IMR-90 (cell line): ENCODE results near the gene RPS6KA4. TPM values are rescaled to one million over a fixed set of nuclear protein-coding genes. Genes with fewer than 3 reads are reported as not detected.

Experiments
- ATAC-seq: fragments of 200-7000 bp; cut with Tn5 transposase; 2 replicates; pipeline ENCODE4 v1.9.1; 2020; ENCODE audit warnings: low read depth, mild to moderate bottlenecking, moderate library complexity
- BruUV-seq: library from RNA; stranded (reverse); fragments of 400-500 nt; replicated peaks from 2 replicates; lab custom pipeline; 2021; lab: Mats Ljungman, UMichigan
- CTCF ChIA-PET: fragments of 300-600 bp; formaldehyde crosslinking; extraction: SDS; loops from one replicate; lab custom pipeline; 2021; ENCODE audit warnings: antibody characterized with exemption; lab: Yijun Ruan, JAX
- POLR2A ChIA-PET: fragments of 300-600 bp; sonication (Branson Sonifier 250); formaldehyde crosslinking; loops from one replicate; lab custom pipeline; 2022; ENCODE audit warnings: antibody characterized with exemption; ENCODE audit not compliant: unreplicated experiment; lab: Charles Lee
- DNase-seq: peaks from one replicate; pipeline ENCODE4 v3.0.0; 2013
- H2AFZ ChIP-seq: replicated peaks from 2 replicates; pipeline ENCODE3; 2013; ENCODE audit warnings: low read length, mild to moderate bottlenecking; ENCODE audit not compliant: poor library complexity
- H2AK5ac ChIP-seq: 2 replicates; pipeline ENCODE4 v1.6.1; 2013; ENCODE audit warnings: low read depth, low read length, inconsistent platforms
- H2AK9ac ChIP-seq: replicated peaks from 2 replicates; pipeline ENCODE3; 2013; ENCODE audit warnings: mild to moderate bottlenecking, low read depth, low read length, moderate library complexity; ENCODE audit not compliant: poor library complexity
- H2BK120ac ChIP-seq: 2 replicates; pipeline ENCODE4 v1.6.1; 2013; ENCODE audit warnings: low read depth, low read length, inconsistent platforms
- H2BK15ac ChIP-seq: 3 replicates; pipeline ENCODE4 v1.6.1; 2013; ENCODE audit warnings: low read depth, low read length, inconsistent platforms
- H2BK20ac ChIP-seq: 2 replicates; pipeline ENCODE4 v1.6.1; 2013; ENCODE audit warnings: low read depth, mild to moderate bottlenecking, inconsistent platforms, low read length, moderate library complexity
- H2BK5ac ChIP-seq: 2 replicates; pipeline ENCODE4 v1.6.1; 2013; ENCODE audit warnings: mild to moderate bottlenecking, low read depth, low read length, inconsistent platforms; ENCODE audit not compliant: poor library complexity, severe bottlenecking
- H3K14ac ChIP-seq: replicated peaks from 2 replicates; pipeline ENCODE4 v1.6.1; 2013; ENCODE audit warnings: low read depth, low read length, inconsistent platforms
- H3K18ac ChIP-seq: 2 replicates; pipeline ENCODE4 v1.6.1; 2013; ENCODE audit warnings: low read depth, low read length, control low read depth
- H3K23ac ChIP-seq: 2 replicates; pipeline ENCODE4 v1.6.1; 2013; ENCODE audit warnings: low read depth, low read length, inconsistent platforms
- H3K27ac ChIP-seq: 2 replicates; pipeline ENCODE4 v1.5.1; 2013; ENCODE audit warnings: mild to moderate bottlenecking, control low read depth, low read length; ENCODE audit not compliant: insufficient read depth
- H3K27me3 ChIP-seq: 2 replicates; pipeline ENCODE4 v1.6.1; 2013; ENCODE audit warnings: low read length; ENCODE audit not compliant: control insufficient read depth, insufficient read depth
- H3K36me3 ChIP-seq: 2 replicates; pipeline ENCODE4 v1.6.1; 2013; ENCODE audit warnings: low read length, mixed read lengths; ENCODE audit not compliant: control insufficient read depth, insufficient read depth
- H3K4ac ChIP-seq: 2 replicates; pipeline ENCODE4 v1.6.1; 2013; ENCODE audit warnings: low read depth, low read length, inconsistent platforms
- H3K4me1 ChIP-seq: 2 replicates; pipeline ENCODE4 v1.6.1; 2013; ENCODE audit warnings: low read length, mixed read lengths; ENCODE audit not compliant: control insufficient read depth, insufficient read depth
- H3K4me2 ChIP-seq: 2 replicates; pipeline ENCODE4 v1.6.1; 2013; ENCODE audit warnings: low read depth, mild to moderate bottlenecking, control low read depth, low read length, moderate library complexity
- H3K4me3 ChIP-seq: 2 replicates; pipeline ENCODE4 v1.5.1; 2013; ENCODE audit warnings: low read depth, mild to moderate bottlenecking, control low read depth, low read length, moderate library complexity; ENCODE audit not compliant: insufficient read depth
- H3K56ac ChIP-seq: 2 replicates; pipeline ENCODE4 v1.6.1; 2013; ENCODE audit warnings: low read length, inconsistent platforms; ENCODE audit not compliant: insufficient read depth; ENCODE audit errors: extremely low read depth
- H3K79me1 ChIP-seq, 2 experiments: 2 replicates each; pipeline ENCODE4 v1.6.1; 2013; ENCODE audit warnings: low read length in 2 of 2, inconsistent platforms in 1 of 2, low read depth in 1 of 2
- H3K9ac ChIP-seq: 2 replicates; pipeline ENCODE4 v1.6.1; 2013; ENCODE audit warnings: low read depth, low read length, control low read depth
- H3K9me1 ChIP-seq: 2 replicates; pipeline ENCODE4 v1.6.1; 2013; ENCODE audit warnings: low read length, inconsistent platforms; ENCODE audit not compliant: insufficient read depth
- H3K9me3 ChIP-seq: 2 replicates; pipeline ENCODE4 v1.6.1; 2013; ENCODE audit warnings: low read length; ENCODE audit not compliant: control insufficient read depth, insufficient read depth
- H4K20me1 ChIP-seq: 2 replicates; pipeline ENCODE4 v1.6.1; 2013; ENCODE audit warnings: low read length, inconsistent platforms; ENCODE audit not compliant: insufficient read depth
- H4K5ac ChIP-seq: 2 replicates; pipeline ENCODE4 v1.6.1; 2013; ENCODE audit warnings: mild to moderate bottlenecking, low read depth, low read length, control low read depth
- H4K8ac ChIP-seq, 2 experiments: 2 replicates each; pipeline ENCODE4 v1.6.1; 2013; ENCODE audit warnings: low read depth in 2 of 2, low read length in 2 of 2, control low read depth in 1 of 2, inconsistent platforms in 1 of 2
- H4K91ac ChIP-seq: 2 replicates; pipeline ENCODE4 v1.6.1; 2013; ENCODE audit warnings: low read depth, low read length, inconsistent platforms; ENCODE audit not compliant: insufficient read depth
- BHLHE40 ChIP-seq: fragments of 150-350 bp; IDR thresholded peaks from 2 replicates; pipeline ENCODE4 v1.6.1; 2016; ENCODE audit warnings: mild to moderate bottlenecking, low read depth, low read length
- CEBPB ChIP-seq: IDR thresholded peaks from 2 replicates; pipeline ENCODE4 v1.6.1; 2012; ENCODE audit warnings: low read depth, low read length, improper control_type of control experiment
- CHD1 ChIP-seq: IDR thresholded peaks from 2 replicates; pipeline ENCODE4 v1.6.1; 2012; ENCODE audit warnings: low read depth, low read length, improper control_type of control experiment
- MAZ ChIP-seq: IDR thresholded peaks from 2 replicates; pipeline ENCODE4 v1.6.1; 2012; ENCODE audit warnings: low read depth, mild to moderate bottlenecking, low read length, improper control_type of control experiment, moderate library complexity, borderline replicate concordance
- MXI1 ChIP-seq: IDR thresholded peaks from 2 replicates; pipeline ENCODE4 v1.6.1; 2012; ENCODE audit warnings: low read depth, mild to moderate bottlenecking, low read length, moderate library complexity, borderline replicate concordance
- NFE2L2 ChIP-seq: fragments of 150-350 bp; IDR thresholded peaks from 2 replicates; pipeline ENCODE4 v1.6.1; 2016; ENCODE audit warnings: low read depth, mild to moderate bottlenecking, low read length
- RAD21 ChIP-seq: IDR thresholded peaks from 2 replicates; pipeline ENCODE4 v1.6.1; 2012; ENCODE audit warnings: low read length, improper control_type of control experiment
- RCOR1 ChIP-seq: IDR thresholded peaks from 2 replicates; pipeline ENCODE4 v1.6.1; 2012; ENCODE audit warnings: mild to moderate bottlenecking, low read length, improper control_type of control experiment; ENCODE audit not compliant: insufficient replicate concordance
- RFX5 ChIP-seq: IDR thresholded peaks from 2 replicates; pipeline ENCODE4 v1.8.0; 2012; ENCODE audit warnings: low read depth, mild to moderate bottlenecking, low read length, moderate library complexity
- WGBS, 2 experiments: methylation state at CpG; one replicate each; pipeline versions ENCODE4 v1.1.5 to v1.1.7; 2013; ENCODE audit warnings: missing lambda C conversion rate in 2 of 2; ENCODE audit not compliant: insufficient read length in 1 of 2; ENCODE audit errors: extremely low coverage in 2 of 2; 5-methylcytosine and 5-hydroxymethylcytosine counted together
- dilution Hi-C: fragments of 300-500 bp; cut with HindIII; formaldehyde crosslinking; loops from one replicate; pipeline ENCODE4 v1.14.3; 2018; ENCODE audit warnings: low sequenced_read_pairs; ENCODE audit not compliant: unreplicated experiment
- in situ Hi-C: fragments of 300-500 bp; cut with MboI; formaldehyde crosslinking; loops from 3 replicates; pipeline ENCODE4 v1.14.3; 2019; ENCODE audit warnings: low sequenced_read_pairs, inconsistent platforms, mixed read lengths
- intact Hi-C: fragments of 100-400 bp; cut with micrococcal nuclease; formaldehyde crosslinking; loops from 2 replicates; pipeline ENCODE4 v1.10.0; 2022
- polyA plus RNA-seq, 3 experiments: library from polyadenylated mRNA; depleted of rRNA; stranded (reverse); fragments of >200 nt; gene quantifications; 2 replicates each; pipeline ENCODE4 v1.2.3, GENCODE V29; 2012; ENCODE audit warnings: low replicate concordance in 1 of 3
- total RNA-seq: library from RNA; depleted of rRNA; stranded (reverse); fragments of >200 nt; gene quantifications from 2 replicates; pipeline ENCODE4 v1.2.3, GENCODE V29; 2012
- TF ChIP-seq, protein P1 (sequence below): fragments of 150-350 bp; IDR thresholded peaks from 2 replicates; pipeline ENCODE4 v1.6.1; 2016; ENCODE audit warnings: low read depth, mild to moderate bottlenecking, low read length, moderate library complexity, borderline replicate concordance
- TF ChIP-seq, protein P2 (sequence below): conservative IDR thresholded peaks from 2 replicates; pipeline ENCODE4 v1.5.1; 2012; ENCODE audit warnings: mild to moderate bottlenecking, low read depth, low read length, improper control_type of control experiment
- TF ChIP-seq, protein P3 (sequence below): fragments of 150-350 bp; IDR thresholded peaks from 2 replicates; pipeline ENCODE4 v1.6.1; 2017; ENCODE audit warnings: mild to moderate bottlenecking, antibody characterized with exemption, low read length, low read depth

RPS6KA4 gene
- total and polyA plus RNA-seq, 2 of the 4 experiments (the other 2 are of a cell fraction) = 38.8 to 52.9 TPM

DNA sequence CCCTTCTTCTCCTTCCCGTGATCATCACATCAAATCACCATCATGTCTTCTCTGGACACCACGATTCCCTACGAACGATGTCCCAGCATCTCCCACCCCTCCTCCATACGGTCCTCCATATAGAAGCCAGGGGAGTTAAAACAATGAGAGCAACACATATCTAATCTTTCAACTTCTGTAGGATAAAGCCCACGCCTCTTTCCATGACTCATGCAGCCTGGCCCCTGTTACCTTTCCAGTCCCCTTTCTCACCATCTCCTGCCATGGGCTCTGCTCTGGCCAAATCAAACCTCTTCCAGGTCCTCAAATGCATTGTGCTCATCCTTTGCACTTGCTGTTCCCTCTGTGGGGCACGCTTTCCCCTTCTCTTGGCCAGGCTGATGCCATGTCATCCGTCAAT lies 23.6 kb downstream of the RPS6KA4 start:
- dilution Hi-C loops = no loop called here
- Histone ChIP-seq H2AFZ (peak overlapping the region; percentile 5), H4K5ac (no peak overlapping the region), H4K8ac (no peak overlapping the region), H3K9me1 (0 out of 2 replicates have a peak, but pooled peaks cover 5% of the 10 kb centered on the region), H3K4ac (no peak overlapping the region), H3K4me1 (no peaks in the 10 kb centered on the region), H3K4me2 (no peak overlapping the region), H3K56ac (no peak overlapping the region), H2BK15ac (no peak overlapping the region), H4K20me1 (no peaks in the 10 kb centered on the region), H4K91ac (no peak overlapping the region), H3K18ac (no peak overlapping the region), H3K27me3 (peaks cover 36% of the 10 kb centered on the region), H3K23ac (no peak overlapping the region), H2BK5ac (no peak overlapping the region), H3K4me3 (no peak overlapping the region), H3K9me3 (no peaks in the 10 kb centered on the region), H2AK9ac (no peak overlapping the region), H3K79me1 (no peaks in the 10 kb centered on the region), H3K9ac (no peak overlapping the region), H3K14ac (no peak overlapping the region), H2AK5ac (no peak overlapping the region), H3K36me3 (no peaks in the 10 kb centered on the region), H2BK120ac (no peak overlapping the region), H3K27ac (no peak overlapping the region), H2BK20ac (no peak overlapping the region)
- intact Hi-C loops = no loop called here
- 73% methylated on average over 2 of the region's 8 CpGs; no CpG with 5 or more reads in 1 of the 2 experiments for WGBS, 2 experiments
- ChIA-PET POLR2A (no interaction called here), CTCF (no interaction called here)
- no peak for TF ChIP-seq BHLHE40
- no peak for TF ChIP-seq MXI1
- TF ChIP-seq RAD21 = no peak
- TF ChIP-seq, protein P1, sequence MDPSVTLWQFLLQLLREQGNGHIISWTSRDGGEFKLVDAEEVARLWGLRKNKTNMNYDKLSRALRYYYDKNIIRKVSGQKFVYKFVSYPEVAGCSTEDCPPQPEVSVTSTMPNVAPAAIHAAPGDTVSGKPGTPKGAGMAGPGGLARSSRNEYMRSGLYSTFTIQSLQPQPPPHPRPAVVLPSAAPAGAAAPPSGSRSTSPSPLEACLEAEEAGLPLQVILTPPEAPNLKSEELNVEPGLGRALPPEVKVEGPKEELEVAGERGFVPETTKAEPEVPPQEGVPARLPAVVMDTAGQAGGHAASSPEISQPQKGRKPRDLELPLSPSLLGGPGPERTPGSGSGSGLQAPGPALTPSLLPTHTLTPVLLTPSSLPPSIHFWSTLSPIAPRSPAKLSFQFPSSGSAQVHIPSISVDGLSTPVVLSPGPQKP = no peak
- TF ChIP-seq, protein P2, sequence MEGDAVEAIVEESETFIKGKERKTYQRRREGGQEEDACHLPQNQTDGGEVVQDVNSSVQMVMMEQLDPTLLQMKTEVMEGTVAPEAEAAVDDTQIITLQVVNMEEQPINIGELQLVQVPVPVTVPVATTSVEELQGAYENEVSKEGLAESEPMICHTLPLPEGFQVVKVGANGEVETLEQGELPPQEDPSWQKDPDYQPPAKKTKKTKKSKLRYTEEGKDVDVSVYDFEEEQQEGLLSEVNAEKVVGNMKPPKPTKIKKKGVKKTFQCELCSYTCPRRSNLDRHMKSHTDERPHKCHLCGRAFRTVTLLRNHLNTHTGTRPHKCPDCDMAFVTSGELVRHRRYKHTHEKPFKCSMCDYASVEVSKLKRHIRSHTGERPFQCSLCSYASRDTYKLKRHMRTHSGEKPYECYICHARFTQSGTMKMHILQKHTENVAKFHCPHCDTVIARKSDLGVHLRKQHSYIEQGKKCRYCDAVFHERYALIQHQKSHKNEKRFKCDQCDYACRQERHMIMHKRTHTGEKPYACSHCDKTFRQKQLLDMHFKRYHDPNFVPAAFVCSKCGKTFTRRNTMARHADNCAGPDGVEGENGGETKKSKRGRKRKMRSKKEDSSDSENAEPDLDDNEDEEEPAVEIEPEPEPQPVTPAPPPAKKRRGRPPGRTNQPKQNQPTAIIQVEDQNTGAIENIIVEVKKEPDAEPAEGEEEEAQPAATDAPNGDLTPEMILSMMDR = no peak
- TF ChIP-seq CHD1 = no peak
- no peak for TF ChIP-seq NFE2L2
- TF ChIP-seq RFX5 = no peak
- no peak for TF ChIP-seq CEBPB
- no peak for TF ChIP-seq RCOR1
- TF ChIP-seq MAZ = no peak
- TF ChIP-seq, protein P3, sequence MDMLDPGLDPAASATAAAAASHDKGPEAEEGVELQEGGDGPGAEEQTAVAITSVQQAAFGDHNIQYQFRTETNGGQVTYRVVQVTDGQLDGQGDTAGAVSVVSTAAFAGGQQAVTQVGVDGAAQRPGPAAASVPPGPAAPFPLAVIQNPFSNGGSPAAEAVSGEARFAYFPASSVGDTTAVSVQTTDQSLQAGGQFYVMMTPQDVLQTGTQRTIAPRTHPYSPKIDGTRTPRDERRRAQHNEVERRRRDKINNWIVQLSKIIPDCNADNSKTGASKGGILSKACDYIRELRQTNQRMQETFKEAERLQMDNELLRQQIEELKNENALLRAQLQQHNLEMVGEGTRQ = no peak
- BruUV-seq = no TSS peak
- DNase-seq = no peak
- in situ Hi-C loops = no loop called here
- ATAC-seq = no peak
